ENCODE results near the gene LGALS9. TPM values are rescaled to one million over a fixed set of nuclear protein-coding genes. Genes with fewer than 3 reads are reported as not detected.
"Not testable (repeated sequence)": the region's sequence is repeated elsewhere in the genome, so short reads cannot be mapped to it uniquely, and the experiment has no call there.

The LGALS9 gene
- total and polyA plus RNA-seq, 2 donors (not counting 1 experiment from before 2014, with no cell fraction given): 65.9 to 197 TPM

DNA sequence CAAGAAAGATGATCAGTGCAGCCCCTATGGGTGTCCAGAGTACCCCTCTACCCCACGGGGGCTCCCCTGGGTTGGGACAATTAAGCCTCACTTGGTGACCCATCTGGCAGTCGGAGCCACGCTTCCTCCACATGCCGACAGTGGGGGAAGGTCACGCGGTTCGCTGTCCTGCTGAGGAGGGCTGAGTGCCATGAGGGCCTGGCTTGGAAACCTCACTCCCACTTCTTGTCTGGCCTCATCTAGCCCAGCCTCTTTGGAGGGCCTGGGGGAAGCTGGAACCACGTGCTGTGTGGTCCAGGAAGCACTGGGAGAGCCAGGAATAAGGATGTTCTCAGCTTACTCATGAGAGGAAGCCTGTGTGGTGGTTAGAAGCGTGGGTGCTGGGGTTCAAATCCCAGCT is 1.8 kb downstream of the LGALS9 start:
- H4K20me1 ChIP-seq (ENCODE audit: control insufficient read depth, insufficient read depth, low read length, poor library complexity, severe bottlenecking); ATAC-seq (ENCODE audit: low read depth); H3K9me3 ChIP-seq (ENCODE audit: control extremely low read depth in 1 of 3, control insufficient read depth in 2 of 3, insufficient read depth in 1 of 3, low read length in 2 of 3); H3K27me3 ChIP-seq (replicated peaks in 1 of 4; ENCODE audit: control extremely low read depth in 1 of 4, control insufficient read depth in 3 of 4, insufficient read depth in 4 of 4, low read length in 3 of 4); DNase-seq; POLR2A ChIA-PET; H3K27me3 Mint-ChIP-seq; intact Hi-C loops (cut with micrococcal nuclease); H3K36me3 ChIP-seq (replicated peaks in 1 of 2; ENCODE audit: control extremely low read depth in 1 of 2, control insufficient read depth in 1 of 2, extremely low read depth in 1 of 2, insufficient read depth in 2 of 2, low read length in 1 of 2); H3K9me3 Mint-ChIP-seq (ENCODE audit: insufficient read depth): not testable (repeated sequence)
- Histone ChIP-seq H3K79me2 (ENCODE audit: control insufficient read depth, insufficient read depth, low read length) (peaks cover 69% of the 10 kb centered on the region), H3K9ac (ENCODE audit: low read length) (peak overlapping the region; percentile 85), H3K4me2 (replicated peaks; ENCODE audit: low read depth, low read length, poor library complexity, severe bottlenecking) (peak overlapping the region; percentile 77), H3K27ac (ENCODE audit: low read length in 2 of 2) (peak overlapping the region in 1 of 2 donors; percentile 77), H3K4me1 (ENCODE audit: control insufficient read depth in 2 of 2, insufficient read depth in 2 of 2, low read length in 2 of 2) (peaks cover 43 to 58% of the 10 kb centered on the region in 2 donors), H2AFZ (ENCODE audit: insufficient read depth, low read depth, low read length, poor library complexity, severe bottlenecking) (peak overlapping the region; percentile 26), H3K4me3 (ENCODE audit: control extremely low read depth in 1 of 5, extremely low read depth in 1 of 5, insufficient read depth in 1 of 5, low read depth in 2 of 5, low read length in 4 of 5) (peak overlapping the region in 4 of 5 experiments; percentile 75 to 98 (median 78))
- H3K4me3 Mint-ChIP-seq: peak overlapping the region; percentile 88
- H3K27ac Mint-ChIP-seq: peak overlapping the region; percentile 86
- peaks cover 55% of the 10 kb centered on the region for H3K4me1 Mint-ChIP-seq
- CTCF ChIA-PET: interaction anchor here (0.9 to 7.6 kb wide), 7 partner anchors 22 to 396 kb away, joined by 3 to 59 read pairs (median 4); no protein-coding TSS in a partner anchor
- WGBS (ENCODE audit: insufficient coverage): 50% methylated on average over 2 of the region's 9 CpGs

GRCh38 chr17:27633312-27634025 is 2.5 kb downstream of the LGALS9 start:
- peaks cover 0 to 2% of the 10 kb centered on the region in 2 experiments for H3K36me3 ChIP-seq (replicated peaks in 1 of 2; ENCODE audit: control extremely low read depth in 1 of 2, control insufficient read depth in 1 of 2, extremely low read depth in 1 of 2, insufficient read depth in 2 of 2, low read length in 1 of 2)
- TF ChIP-seq EZH2 (IDR thresholded peaks at IDR 0.05; ENCODE audit: borderline replicate concordance, insufficient read depth, low read depth, low read length, poor library complexity, severe bottlenecking): no peak
- TF ChIP-seq, protein P1, sequence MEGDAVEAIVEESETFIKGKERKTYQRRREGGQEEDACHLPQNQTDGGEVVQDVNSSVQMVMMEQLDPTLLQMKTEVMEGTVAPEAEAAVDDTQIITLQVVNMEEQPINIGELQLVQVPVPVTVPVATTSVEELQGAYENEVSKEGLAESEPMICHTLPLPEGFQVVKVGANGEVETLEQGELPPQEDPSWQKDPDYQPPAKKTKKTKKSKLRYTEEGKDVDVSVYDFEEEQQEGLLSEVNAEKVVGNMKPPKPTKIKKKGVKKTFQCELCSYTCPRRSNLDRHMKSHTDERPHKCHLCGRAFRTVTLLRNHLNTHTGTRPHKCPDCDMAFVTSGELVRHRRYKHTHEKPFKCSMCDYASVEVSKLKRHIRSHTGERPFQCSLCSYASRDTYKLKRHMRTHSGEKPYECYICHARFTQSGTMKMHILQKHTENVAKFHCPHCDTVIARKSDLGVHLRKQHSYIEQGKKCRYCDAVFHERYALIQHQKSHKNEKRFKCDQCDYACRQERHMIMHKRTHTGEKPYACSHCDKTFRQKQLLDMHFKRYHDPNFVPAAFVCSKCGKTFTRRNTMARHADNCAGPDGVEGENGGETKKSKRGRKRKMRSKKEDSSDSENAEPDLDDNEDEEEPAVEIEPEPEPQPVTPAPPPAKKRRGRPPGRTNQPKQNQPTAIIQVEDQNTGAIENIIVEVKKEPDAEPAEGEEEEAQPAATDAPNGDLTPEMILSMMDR (IDR thresholded peaks at IDR 0.05): no peak
- no peak overlapping the region for H2AFZ ChIP-seq (ENCODE audit: insufficient read depth, low read depth, low read length, poor library complexity, severe bottlenecking)
- H3K79me2 ChIP-seq (ENCODE audit: control insufficient read depth, insufficient read depth, low read length): peaks cover 69% of the 10 kb centered on the region
- peak overlapping the region; percentile 77 for H3K4me2 ChIP-seq (replicated peaks; ENCODE audit: low read depth, low read length, poor library complexity, severe bottlenecking)
- Mint-ChIP-seq H3K4me3 (peak overlapping the region; percentile 88), H3K27me3 (no peaks in the 10 kb centered on the region), H3K9me3 (ENCODE audit: insufficient read depth) (no peaks in the 10 kb centered on the region), H3K27ac (peak overlapping the region; percentile 86), H3K4me1 (peaks cover 55% of the 10 kb centered on the region)
- peak overlapping the region; percentile 60 to 77 for H3K27ac ChIP-seq (ENCODE audit: low read length in 2 of 2)
- no peak overlapping the region for H3K9ac ChIP-seq (ENCODE audit: low read length)
- CTCF ChIA-PET: interaction anchor here (1.2 to 7.6 kb wide), 4 partner anchors 20 to 397 kb away, joined by 5 to 59 read pairs (median 10); no protein-coding TSS in a partner anchor
- WGBS (ENCODE audit: insufficient coverage): 93% methylated on average over 10 of the region's 14 CpGs
- H3K9me3 ChIP-seq (ENCODE audit: control extremely low read depth in 1 of 3, control insufficient read depth in 2 of 3, insufficient read depth in 1 of 3, low read length in 2 of 3): peaks cover 0 to 4% (median 0%) of the 10 kb centered on the region in 3 donors
- DNase-seq (no peak), ATAC-seq (ENCODE audit: low read depth) (no peak)
- peaks cover 43 to 58% of the 10 kb centered on the region in 2 donors for H3K4me1 ChIP-seq (ENCODE audit: control insufficient read depth in 2 of 2, insufficient read depth in 2 of 2, low read length in 2 of 2)
- H3K27me3 ChIP-seq (replicated peaks in 1 of 4; ENCODE audit: control extremely low read depth in 1 of 4, control insufficient read depth in 3 of 4, insufficient read depth in 4 of 4, low read length in 3 of 4): no peaks in the 10 kb centered on the region
- POLR2A ChIA-PET: no interaction called here
- intact Hi-C loops (cut with micrococcal nuclease): no loop called here
- H4K20me1 ChIP-seq (ENCODE audit: control insufficient read depth, insufficient read depth, low read length, poor library complexity, severe bottlenecking): no peaks in the 10 kb centered on the region
- no peak overlapping the region for H3K4me3 ChIP-seq (ENCODE audit: control extremely low read depth in 1 of 5, extremely low read depth in 1 of 5, insufficient read depth in 1 of 5, low read depth in 2 of 5, low read length in 4 of 5)
